Fibroblast of skin of right quadriceps (primary cell): Measurements from ENCODE around the gene ARL15.

Source experiments
- DNase-seq: peaks from one replicate; pipeline ENCODE4 v3.0.0-alpha.2; 2013

Gene ARL15

GRCh38 chr5:54242297-54242696, 68.1 kb downstream of the ARL15 start:
- DNase-seq, result no peak

GRCh38 chr5:54234304-54234933, 76.0 kb downstream of the ARL15 start:
- peak; percentile 49 for DNase-seq

- no peak for DNase-seq
Measured at GRCh38 chr5:54230936-54231685, 79.3 kb downstream of the ARL15 start.

- peak; percentile 50 for DNase-seq
Measured at GRCh38 chr5:54229041-54229780, 81.2 kb downstream of the ARL15 start.

GRCh38 chr5:54227759-54228158, 82.6 kb downstream of the ARL15 start:
- no peak for DNase-seq

GRCh38 chr5:54227109-54227508, 83.3 kb downstream of the ARL15 start:
- no peak for DNase-seq

GRCh38 chr5:54226215-54226614, 84.2 kb downstream of the ARL15 start:
- DNase-seq, result no peak

- no peak for DNase-seq
Measured at GRCh38 chr5:54224103-54224826, 86.1 kb downstream of the ARL15 start.

- peak; percentile 43 for DNase-seq
Measured at GRCh38 chr5:54222336-54222735, 88.0 kb downstream of the ARL15 start.

GRCh38 chr5:54221135-54221534, 89.2 kb downstream of the ARL15 start:
- DNase-seq, result no peak

- DNase-seq, result no peak
Measured at GRCh38 chr5:54220230-54221040, 89.9 kb downstream of the ARL15 start.

GRCh38 chr5:54217826-54218503, 92.4 kb downstream of the ARL15 start:
- DNase-seq, result peak; percentile 75

- peak; percentile 80 for DNase-seq
Measured at GRCh38 chr5:54215233-54215736, 95.1 kb downstream of the ARL15 start.

- DNase-seq, result no peak
Measured at GRCh38 chr5:54214722-54215121, 95.7 kb downstream of the ARL15 start.

- DNase-seq, result no peak
Measured at GRCh38 chr5:54212331-54212730, 98.0 kb downstream of the ARL15 start.

GRCh38 chr5:54211912-54212311, 98.5 kb downstream of the ARL15 start:
- DNase-seq, result no peak

GRCh38 chr5:54207566-54207965, 102.8 kb downstream of the ARL15 start:
- no peak for DNase-seq

- DNase-seq, result no peak
Measured at GRCh38 chr5:54206580-54207229, 103.7 kb downstream of the ARL15 start.

- DNase-seq, result no peak
Measured at GRCh38 chr5:54205918-54206317, 104.5 kb downstream of the ARL15 start.

GRCh38 chr5:54205453-54205852, 104.9 kb downstream of the ARL15 start:
- DNase-seq, result no peak

GRCh38 chr5:54197018-54197417, 113.4 kb downstream of the ARL15 start:
- no peak for DNase-seq
